HFFc6 (cell line): Measurements from ENCODE around the gene GNA12. TPM values are rescaled to one million over a fixed set of nuclear protein-coding genes. Genes with fewer than 3 reads are reported as not detected.

Source experiments
- DNase-seq: peaks from one replicate; pipeline ENCODE4 v3.0.0-alpha.2; 2018
- H3K27ac Mint-ChIP-seq: 2 replicates; pipeline ENCODE4 v1.8.0; 2020; ENCODE audit warnings: mild to moderate bottlenecking, mixed read lengths
- H3K27me3 Mint-ChIP-seq: 2 replicates; pipeline ENCODE4 v1.8.0; 2021; ENCODE audit warnings: mild to moderate bottlenecking, moderate library complexity, mixed read lengths; ENCODE audit not compliant: insufficient read depth
- H3K36me3 Mint-ChIP-seq: 2 replicates; pipeline ENCODE4 v1.8.0; 2021; ENCODE audit warnings: low read depth, mixed read lengths
- H3K4me1 Mint-ChIP-seq: 2 replicates; pipeline ENCODE4 v1.8.0; 2020; ENCODE audit warnings: low read depth, mixed read lengths
- H3K4me3 Mint-ChIP-seq: 2 replicates; pipeline ENCODE4 v1.8.0; 2020; ENCODE audit warnings: mild to moderate bottlenecking, moderate library complexity, mixed read lengths
- H3K9me3 Mint-ChIP-seq: 2 replicates; pipeline ENCODE4 v1.8.0; 2020; ENCODE audit warnings: mild to moderate bottlenecking, mixed read lengths
- total RNA-seq, 6 experiments: library from RNA; stranded (reverse); fragmentation: NEBNext Ultra II Directional; extraction: Animal tissue kit (Norgen Biotek cat#: 25700); gene quantifications; 2 replicates in 1 of 6; 3 replicates in 5 of 6; pipeline ENCODE4 v1.2.3, GENCODE V29; 2021
- TF ChIP-seq, protein P1 (sequence below): fragments of 200-600 bp; sonication (generic); IDR thresholded peaks from 2 replicates; pipeline ENCODE4 v1.5.0; 2021; ENCODE audit warnings: antibody characterized with exemption, mild to moderate bottlenecking

The GNA12 gene
- total RNA-seq, 6 experiments from 2014 or later = 52.9 to 61.9 (median 57.6) TPM

DNA sequence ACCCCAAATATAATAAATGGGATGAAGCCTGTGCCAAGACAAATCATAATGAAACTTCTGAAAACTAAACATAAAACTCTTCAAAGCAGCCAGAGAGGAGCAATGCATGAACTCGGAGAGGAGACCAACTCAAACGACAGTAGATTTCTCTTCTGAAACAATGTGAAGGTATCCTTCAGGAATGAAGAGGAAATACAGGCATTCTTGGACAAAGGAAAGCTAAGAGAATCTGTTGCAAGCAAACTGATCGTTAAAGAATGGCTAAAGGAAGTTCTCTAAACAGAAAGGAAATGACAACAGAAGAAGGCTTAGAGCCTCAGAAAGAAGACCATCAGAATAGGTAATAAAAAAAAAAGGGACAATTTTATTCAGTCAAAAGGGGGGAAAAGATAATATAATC is 6.6 kb downstream of the GNA12 start:
- peaks cover 55% of the 10 kb centered on the region for H3K36me3 Mint-ChIP-seq
- H3K27me3 Mint-ChIP-seq = no peaks in the 10 kb centered on the region; the same call in 1 of the 2 replicates
- no peaks in the 10 kb centered on the region for H3K9me3 Mint-ChIP-seq
- TF ChIP-seq, protein P1, sequence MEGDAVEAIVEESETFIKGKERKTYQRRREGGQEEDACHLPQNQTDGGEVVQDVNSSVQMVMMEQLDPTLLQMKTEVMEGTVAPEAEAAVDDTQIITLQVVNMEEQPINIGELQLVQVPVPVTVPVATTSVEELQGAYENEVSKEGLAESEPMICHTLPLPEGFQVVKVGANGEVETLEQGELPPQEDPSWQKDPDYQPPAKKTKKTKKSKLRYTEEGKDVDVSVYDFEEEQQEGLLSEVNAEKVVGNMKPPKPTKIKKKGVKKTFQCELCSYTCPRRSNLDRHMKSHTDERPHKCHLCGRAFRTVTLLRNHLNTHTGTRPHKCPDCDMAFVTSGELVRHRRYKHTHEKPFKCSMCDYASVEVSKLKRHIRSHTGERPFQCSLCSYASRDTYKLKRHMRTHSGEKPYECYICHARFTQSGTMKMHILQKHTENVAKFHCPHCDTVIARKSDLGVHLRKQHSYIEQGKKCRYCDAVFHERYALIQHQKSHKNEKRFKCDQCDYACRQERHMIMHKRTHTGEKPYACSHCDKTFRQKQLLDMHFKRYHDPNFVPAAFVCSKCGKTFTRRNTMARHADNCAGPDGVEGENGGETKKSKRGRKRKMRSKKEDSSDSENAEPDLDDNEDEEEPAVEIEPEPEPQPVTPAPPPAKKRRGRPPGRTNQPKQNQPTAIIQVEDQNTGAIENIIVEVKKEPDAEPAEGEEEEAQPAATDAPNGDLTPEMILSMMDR = no peak
- peak overlapping the region; percentile 5 for H3K4me3 Mint-ChIP-seq
- DNase-seq = no peak
- H3K4me1 Mint-ChIP-seq = peaks cover 62% of the 10 kb centered on the region
- H3K27ac Mint-ChIP-seq = peak overlapping the region; percentile 48

DNA sequence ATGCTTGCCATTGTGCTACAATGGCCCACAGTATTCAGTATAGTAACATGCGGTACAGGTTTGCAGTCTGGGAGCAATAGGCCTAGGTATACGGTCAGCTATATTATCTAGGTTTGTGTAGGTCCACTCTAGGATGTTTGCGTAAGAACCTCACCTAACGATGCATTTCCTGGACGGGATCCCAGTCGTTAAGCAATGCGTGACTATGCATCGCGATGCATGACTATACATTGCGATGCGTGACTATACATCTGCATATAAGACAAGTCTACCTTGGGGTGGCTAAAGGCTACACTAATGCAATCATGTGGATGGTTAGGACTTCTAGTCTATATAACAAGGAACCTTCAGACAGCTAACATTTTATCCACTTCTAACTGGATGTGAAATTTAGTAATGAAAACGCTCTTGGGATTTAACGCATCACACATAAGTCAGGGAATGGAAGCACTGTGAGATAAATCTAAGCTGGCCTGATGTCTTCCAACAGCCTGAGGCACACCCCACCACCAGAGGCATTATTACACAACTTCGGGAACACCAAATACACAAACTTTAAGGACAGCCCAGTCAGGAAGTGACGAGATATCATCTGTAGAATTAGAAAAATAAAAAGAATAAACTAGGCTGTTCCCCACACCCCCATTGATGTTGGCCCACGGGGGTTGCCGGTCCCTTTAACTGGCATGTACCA is 9.2 kb downstream of the GNA12 start:
- H3K27me3 Mint-ChIP-seq = no peaks in the 10 kb centered on the region; the same call in 1 of the 2 replicates
- no peak overlapping the region for H3K4me3 Mint-ChIP-seq
- DNase-seq = no peak
- H3K4me1 Mint-ChIP-seq = peaks cover 45% of the 10 kb centered on the region
- no peak overlapping the region for H3K27ac Mint-ChIP-seq
- TF ChIP-seq, protein P1 = no peak
- no peaks in the 10 kb centered on the region for H3K9me3 Mint-ChIP-seq
- peaks cover 44% of the 10 kb centered on the region for H3K36me3 Mint-ChIP-seq

DNA sequence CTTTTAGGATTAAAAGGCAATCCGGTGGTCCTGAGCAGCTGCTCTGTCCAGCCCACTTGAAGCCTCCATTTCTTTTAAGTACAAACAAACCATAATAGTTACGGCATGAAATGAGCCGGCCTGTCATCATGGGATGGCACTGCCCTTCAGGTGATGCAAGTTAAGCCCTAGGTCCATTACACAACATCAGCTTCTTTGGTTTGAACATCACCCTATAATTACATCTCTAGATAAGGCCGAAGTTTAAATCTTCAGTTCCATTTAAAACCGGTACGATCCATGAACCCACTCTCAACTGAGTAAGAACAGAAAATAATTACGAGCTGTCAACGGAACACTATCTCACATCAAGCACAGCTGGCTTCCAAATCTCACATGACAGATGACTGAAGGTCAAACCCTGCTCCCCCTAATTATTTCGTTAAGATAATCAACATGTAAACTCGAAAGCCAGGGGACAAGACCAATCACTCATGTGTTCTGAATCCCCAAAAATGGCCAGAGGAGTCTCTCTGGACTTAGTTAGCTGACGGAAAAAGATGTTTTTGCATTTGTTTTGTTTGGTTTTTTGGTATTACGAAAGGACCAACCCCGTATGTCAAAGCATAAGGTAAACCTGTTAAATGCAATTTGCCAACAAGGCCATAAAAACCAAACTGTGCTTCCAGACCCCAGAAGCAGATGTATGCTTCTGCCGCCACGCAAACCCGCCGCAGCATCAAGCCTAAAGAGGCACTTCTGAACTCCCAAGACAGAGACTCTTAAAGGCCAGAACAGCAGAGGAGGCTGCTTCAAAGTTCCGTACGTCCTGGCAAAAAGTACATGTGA is 10.8 kb downstream of the GNA12 start:
- no peak overlapping the region for H3K4me3 Mint-ChIP-seq
- no peak for DNase-seq
- no peaks in the 10 kb centered on the region; the same call in 1 of the 2 replicates for H3K27me3 Mint-ChIP-seq
- no peak overlapping the region for H3K27ac Mint-ChIP-seq
- peaks cover 39% of the 10 kb centered on the region for H3K36me3 Mint-ChIP-seq
- H3K4me1 Mint-ChIP-seq = peaks cover 41% of the 10 kb centered on the region
- H3K9me3 Mint-ChIP-seq = no peaks in the 10 kb centered on the region
- TF ChIP-seq, protein P1 = no peak

DNA sequence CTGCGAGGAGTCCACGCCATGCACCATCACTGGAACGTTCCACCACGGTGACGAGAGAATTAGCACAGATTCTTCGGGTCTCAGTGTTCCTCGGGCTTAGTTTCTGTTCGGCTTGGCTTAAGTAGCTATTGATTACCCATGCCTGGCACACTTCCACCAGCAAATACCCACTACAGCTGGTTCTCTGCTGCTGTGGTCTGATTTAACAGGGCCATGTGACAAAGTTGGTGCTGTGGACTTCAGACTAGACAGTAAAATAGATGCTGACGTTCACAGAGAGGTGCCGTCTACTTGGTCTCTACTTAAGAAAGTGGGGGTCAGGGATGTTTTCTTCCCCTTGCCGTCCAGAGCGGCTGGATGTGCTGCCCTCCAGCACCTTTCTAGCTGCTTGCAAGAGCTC is 11.6 kb downstream of the GNA12 start:
- H3K4me3 Mint-ChIP-seq = no peak overlapping the region
- H3K4me1 Mint-ChIP-seq = peaks cover 43% of the 10 kb centered on the region
- TF ChIP-seq, protein P1 = no peak
- DNase-seq = no peak
- H3K27ac Mint-ChIP-seq = no peak overlapping the region
- H3K36me3 Mint-ChIP-seq = peaks cover 39% of the 10 kb centered on the region
- no peaks in the 10 kb centered on the region for H3K9me3 Mint-ChIP-seq
- no peaks in the 10 kb centered on the region; the same call in 1 of the 2 replicates for H3K27me3 Mint-ChIP-seq

DNA sequence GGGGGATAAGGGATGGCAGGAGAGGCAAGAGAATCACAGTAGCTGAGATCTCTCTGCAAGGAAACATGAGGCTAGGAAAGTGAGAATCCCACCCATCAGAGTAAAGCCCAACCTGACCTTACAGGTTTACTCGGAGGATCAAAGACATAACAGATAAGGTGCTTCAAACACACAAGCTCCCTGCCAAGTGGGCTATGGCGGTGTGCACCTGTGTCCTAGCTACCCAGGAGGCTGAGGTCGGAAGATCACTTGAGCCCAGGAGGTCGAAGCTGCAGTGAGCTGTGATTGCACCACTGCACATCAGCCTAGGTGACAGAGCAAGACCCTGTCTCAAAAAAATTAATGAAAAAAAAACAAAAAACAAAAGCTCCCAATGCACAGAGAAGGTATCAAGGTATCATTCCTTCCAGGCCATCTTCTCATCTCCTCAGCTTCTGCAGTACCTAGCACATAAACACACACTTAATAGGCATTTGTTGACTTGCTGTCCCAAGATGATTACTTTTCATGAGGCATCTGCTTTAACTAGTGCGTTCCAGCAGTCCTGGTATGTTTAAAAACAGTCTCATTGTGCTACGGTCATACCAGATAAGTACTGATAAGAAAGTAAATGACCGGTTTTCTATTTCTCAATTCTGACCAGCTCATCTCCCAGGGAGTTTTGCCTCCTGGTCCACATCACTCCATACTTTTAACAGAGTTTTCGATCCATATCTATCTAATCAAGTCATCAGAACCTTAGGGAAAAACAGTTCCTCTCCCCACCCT is 13.3 kb downstream of the GNA12 start:
- Mint-ChIP-seq H3K4me3 (no peak overlapping the region), H3K27me3 (no peaks in the 10 kb centered on the region; the same call in 1 of the 2 replicates), H3K27ac (peak overlapping the region; percentile 49; the same call in 1 of the 2 replicates), H3K36me3 (peaks cover 38% of the 10 kb centered on the region), H3K4me1 (peaks cover 47% of the 10 kb centered on the region), H3K9me3 (no peaks in the 10 kb centered on the region)
- TF ChIP-seq, protein P1 = no peak
- no peak for DNase-seq
